Stomach (tissue), 4 donors: ENCODE results near the gene IL17A.

ENCODE experiments used
- EP300 ChIP-seq: sonication (generic); formaldehyde crosslinking; IDR thresholded peaks from one replicate; pipeline ENCODE4 v1.6.1; 2017; ENCODE audit warnings: antibody characterized with exemption
- POLR2A ChIP-seq, 4 donors: fragments of 450-650 bp; IDR thresholded peaks; one replicate each; pipeline ENCODE4 v1.6.1; 2016; ENCODE audit warnings: antibody characterized with exemption in 4 of 4, control low read depth in 2 of 4, mild to moderate bottlenecking in 1 of 4, moderate library complexity in 1 of 4
- POLR2AphosphoS5 ChIP-seq, 3 donors: sonication (generic); formaldehyde crosslinking; IDR thresholded peaks; one replicate each; pipeline ENCODE4 v1.6.1; 2016; ENCODE audit warnings: antibody characterized with exemption in 3 of 3
- TF ChIP-seq, protein P1 (sequence below), 7 experiments: fragments of 450-650 bp in 4 of 7; fragments of 200-600 bp in 3 of 7; sonication (generic) in 3 of 7; IDR thresholded peaks; one replicate each; pipeline ENCODE4 v1.5.1; 2016 to 2019; ENCODE audit warnings: antibody characterized with exemption in 7 of 7, control low read depth in 2 of 7, mild to moderate bottlenecking in 1 of 7

DNA sequence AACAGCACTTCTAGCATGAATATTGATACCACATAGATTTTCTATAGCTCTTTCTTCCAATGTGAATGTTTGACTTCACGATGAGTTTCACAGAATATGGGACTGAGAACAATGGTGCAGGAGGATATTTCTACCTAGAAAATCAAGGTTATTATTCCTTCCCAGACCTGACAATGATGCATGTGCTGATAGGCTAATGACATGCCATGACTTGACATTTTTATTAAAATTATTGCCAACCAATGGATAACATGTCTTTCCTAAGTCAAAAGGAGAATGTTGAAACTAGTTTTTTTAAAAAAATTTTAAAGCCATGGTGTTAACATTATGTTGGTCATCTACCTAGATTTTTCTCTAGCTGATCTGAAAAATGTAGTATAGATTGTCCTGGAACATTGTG is 923 bp downstream of the IL17A start:
- no peak for TF ChIP-seq POLR2AphosphoS5 (IDR thresholded peaks at IDR 0.05)
- TF ChIP-seq EP300: no peak
- TF ChIP-seq, protein P1, sequence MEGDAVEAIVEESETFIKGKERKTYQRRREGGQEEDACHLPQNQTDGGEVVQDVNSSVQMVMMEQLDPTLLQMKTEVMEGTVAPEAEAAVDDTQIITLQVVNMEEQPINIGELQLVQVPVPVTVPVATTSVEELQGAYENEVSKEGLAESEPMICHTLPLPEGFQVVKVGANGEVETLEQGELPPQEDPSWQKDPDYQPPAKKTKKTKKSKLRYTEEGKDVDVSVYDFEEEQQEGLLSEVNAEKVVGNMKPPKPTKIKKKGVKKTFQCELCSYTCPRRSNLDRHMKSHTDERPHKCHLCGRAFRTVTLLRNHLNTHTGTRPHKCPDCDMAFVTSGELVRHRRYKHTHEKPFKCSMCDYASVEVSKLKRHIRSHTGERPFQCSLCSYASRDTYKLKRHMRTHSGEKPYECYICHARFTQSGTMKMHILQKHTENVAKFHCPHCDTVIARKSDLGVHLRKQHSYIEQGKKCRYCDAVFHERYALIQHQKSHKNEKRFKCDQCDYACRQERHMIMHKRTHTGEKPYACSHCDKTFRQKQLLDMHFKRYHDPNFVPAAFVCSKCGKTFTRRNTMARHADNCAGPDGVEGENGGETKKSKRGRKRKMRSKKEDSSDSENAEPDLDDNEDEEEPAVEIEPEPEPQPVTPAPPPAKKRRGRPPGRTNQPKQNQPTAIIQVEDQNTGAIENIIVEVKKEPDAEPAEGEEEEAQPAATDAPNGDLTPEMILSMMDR (IDR thresholded peaks at IDR 0.05): no peak
- no peak for TF ChIP-seq POLR2A (IDR thresholded peaks at IDR 0.05)
